H1 (cell line): ENCODE data around the gene PRG2. TPM values are rescaled to one million over a fixed set of nuclear protein-coding genes. Genes with fewer than 3 reads are reported as not detected.

Source experiments
- CHD1 ChIP-seq: IDR thresholded peaks from 2 replicates; pipeline ENCODE4 v1.6.1; 2012; ENCODE audit warnings: low read depth, low read length, improper control_type of control experiment
- polyA plus RNA-seq, 7 experiments: library from polyadenylated mRNA; depleted of rRNA in 3 of 7; stranded (reverse) in 5 of 7; unstranded in 2 of 7; fragments of >200 nt in 5 of 7; fragments of 200-250 nt in 2 of 7; gene quantifications; 1 replicate in 5 of 7; 2 replicates in 1 of 7; 4 replicates in 1 of 7; pipeline versions ENCODE4 v1.2.1 to v1.2.3, GENCODE V29; 2011 to 2013; ENCODE audit warnings: missing spikeins in 2 of 7, mixed read lengths in 2 of 7
- total RNA-seq: library from RNA; stranded (reverse); fragmentation: NEBNext Ultra II Directional; extraction: Animal tissue kit (Norgen Biotek cat#: 25700); gene quantifications from 2 replicates; pipeline ENCODE4 v1.2.1, GENCODE V29; 2021

Gene PRG2
- total and polyA plus RNA-seq, 2 of the 8 experiments (the other 6 are each of a cell fraction or from before 2014, with no cell fraction given): 0.32 TPM; not detected in 1

- TF ChIP-seq CHD1: no peak
These were observed 3.9 kb upstream of the PRG2 start (continued) for GRCh38 chr11:57394203-57394965.
